OCI-M1 (cell line): ENCODE results near the gene CAMKK2.
"Not testable (repeated sequence)": the region's sequence is repeated elsewhere in the genome, so short reads cannot be mapped to it uniquely, and the experiment has no call there.

Experiments used
- DNase-seq: peaks from one replicate; lab custom pipeline; 2025; lab: John Stamatoyannopoulos, UW

The CAMKK2 gene

DNA sequence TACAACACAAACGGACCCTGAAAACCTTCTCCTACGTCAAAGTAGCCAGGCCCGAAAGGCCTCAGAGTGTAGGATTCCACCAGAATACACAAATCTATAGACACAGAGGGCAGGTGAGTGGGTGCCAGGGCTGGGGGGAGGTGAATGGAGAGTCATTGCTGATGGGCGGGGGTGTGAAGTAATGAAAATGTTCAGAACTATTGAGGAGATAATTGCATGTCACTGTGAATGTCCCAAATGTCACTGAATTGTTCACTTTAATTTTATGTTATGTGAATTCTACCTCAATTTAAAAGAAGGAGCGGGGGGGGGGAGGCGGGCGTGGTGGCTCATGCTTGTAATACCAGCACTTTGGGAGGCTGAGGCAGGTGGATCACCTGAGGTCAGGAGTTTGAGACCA lies 50.6 kb downstream of the CAMKK2 start:
- no peak for DNase-seq

DNA sequence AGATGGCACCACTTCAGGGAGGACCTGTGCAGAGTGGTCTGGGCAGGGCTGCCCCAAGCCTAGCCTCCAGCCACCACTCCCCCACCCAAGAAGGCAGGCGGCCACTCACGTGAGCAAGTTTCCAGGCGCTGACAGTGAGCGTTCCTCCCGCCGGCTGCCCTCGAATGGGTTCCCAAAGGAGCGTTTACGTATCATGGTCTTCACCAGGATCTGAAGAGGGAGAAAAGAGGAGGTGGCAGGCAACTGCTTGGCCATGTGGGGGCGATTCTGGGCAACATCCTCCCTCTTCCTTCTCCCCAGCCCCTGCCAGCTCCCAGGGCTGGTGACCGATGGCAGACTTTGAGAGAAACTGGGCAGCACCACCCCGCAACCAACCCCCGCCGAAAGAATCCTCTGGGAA lies 51.5 kb downstream of the CAMKK2 start:
- no peak for DNase-seq

DNA sequence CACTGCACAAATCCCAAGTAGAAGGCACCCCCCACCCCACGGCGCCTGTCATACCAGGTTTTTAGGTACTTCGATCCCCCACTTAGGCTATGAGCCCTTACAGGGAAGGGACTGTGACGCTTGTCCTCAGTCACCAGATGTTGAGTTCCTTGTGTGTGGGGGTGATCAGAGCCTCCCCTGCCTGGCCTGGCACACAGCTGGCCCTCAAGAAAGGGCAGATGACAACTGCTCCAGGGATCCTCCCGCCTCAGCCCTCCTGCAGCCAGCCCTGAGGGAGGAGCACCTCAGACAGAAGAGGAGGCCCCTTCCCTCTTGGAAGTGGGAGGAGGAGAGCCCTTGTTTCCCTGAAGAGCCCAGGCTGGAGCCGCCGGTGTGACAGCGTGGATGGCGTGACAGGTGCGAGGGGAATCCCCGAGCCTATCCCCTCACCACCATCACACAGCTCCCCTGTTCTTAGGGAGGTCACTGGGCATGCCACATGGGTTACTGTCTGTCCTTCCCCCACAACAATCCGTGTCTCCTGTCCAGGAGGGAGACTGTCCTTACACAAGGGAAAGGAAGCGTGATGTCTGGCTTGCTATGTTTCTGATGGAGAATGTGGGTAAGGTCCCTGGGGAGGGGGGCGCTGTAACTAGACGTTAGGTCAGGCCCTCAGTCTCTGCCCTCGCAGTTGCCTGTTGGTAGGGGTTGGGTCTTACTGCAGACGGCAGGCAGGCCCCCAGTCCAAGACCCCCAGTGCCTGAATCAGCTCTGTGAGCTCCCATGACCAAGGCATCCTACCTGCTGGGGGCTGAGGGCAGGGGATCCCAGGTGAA lies 55.1 kb downstream of the CAMKK2 start:
- no peak for DNase-seq

DNA sequence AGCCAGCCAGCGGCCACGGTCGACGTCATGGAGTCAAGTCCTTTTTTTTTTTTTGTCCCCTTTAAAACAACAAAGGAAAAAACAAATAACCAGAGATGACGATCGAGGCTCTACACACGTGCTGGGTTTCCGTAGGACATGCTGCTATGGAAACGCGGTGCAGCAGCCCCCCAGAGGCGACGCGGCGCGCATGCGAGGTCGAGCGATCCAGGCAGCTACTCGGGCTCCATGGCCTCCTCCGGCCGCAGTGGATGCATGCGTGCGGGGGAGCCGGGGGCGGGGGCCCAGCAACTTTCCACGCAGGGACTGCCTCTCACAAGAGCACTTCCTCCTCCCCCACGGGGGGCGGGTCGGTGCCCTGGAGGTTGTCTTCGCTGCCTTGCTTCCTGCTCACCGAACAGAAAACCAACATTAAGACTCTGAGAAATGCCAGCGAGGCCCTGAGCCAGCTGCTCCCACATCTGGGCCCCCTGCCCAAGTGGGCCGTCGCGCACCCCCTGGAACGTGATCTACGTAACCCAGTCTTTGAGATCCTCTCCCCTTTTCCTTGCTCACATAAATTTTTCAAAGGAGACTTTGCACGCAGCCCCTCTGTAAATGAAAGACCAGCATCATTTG lies 55.9 kb downstream of the CAMKK2 start:
- DNase-seq = no peak

DNA sequence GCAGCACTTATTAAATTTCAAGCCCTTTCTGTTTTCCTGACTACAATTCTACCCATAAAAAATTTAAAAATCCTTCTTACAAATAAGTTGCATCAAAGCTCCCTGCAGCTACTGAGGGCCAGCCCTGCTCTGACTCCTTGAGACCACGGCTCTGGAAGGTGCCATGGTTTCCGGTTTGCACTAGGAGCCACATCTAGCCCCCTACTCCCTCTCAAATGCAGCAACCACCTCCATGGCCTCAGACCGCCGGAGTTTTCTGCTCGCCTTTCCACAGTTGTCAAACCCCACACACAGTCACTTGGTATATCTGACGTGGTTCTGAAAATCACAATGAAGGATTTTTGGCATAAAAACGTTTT lies 56.5 kb downstream of the CAMKK2 start:
- no peak for DNase-seq

DNA sequence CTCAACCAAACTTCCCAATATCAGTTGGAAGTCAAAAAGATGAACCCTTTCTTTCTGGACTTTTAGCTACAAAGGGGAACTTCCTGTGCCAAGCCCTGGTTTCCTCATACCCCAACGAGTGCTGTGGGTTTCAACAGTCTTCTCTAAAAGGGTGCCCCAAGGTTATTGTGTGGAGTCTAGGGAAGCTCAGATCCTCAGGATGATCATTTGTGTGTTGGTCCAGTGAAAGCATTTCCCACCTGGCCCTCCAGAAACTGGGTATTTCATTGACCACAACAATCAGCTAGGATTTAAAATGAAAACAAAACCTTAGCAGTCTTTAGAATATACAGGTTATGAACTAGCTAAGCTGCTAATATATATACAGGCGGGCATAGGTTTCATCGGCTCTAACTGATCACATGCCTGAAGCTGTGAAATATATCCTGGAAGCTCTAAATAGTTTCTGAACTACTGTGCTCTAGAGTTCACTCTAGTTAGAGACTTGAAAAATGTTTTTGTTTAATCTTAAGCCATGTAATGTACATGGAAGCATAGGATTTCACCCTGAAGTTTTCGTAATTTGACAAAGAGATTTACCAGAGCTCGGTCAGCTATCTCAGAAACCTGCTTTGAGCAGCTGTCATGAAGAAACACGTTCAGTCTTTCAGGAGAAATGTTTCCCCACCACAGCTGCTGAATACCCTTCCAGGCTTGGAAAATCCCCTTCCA lies 57.0 kb downstream of the CAMKK2 start:
- DNase-seq = no peak

DNA sequence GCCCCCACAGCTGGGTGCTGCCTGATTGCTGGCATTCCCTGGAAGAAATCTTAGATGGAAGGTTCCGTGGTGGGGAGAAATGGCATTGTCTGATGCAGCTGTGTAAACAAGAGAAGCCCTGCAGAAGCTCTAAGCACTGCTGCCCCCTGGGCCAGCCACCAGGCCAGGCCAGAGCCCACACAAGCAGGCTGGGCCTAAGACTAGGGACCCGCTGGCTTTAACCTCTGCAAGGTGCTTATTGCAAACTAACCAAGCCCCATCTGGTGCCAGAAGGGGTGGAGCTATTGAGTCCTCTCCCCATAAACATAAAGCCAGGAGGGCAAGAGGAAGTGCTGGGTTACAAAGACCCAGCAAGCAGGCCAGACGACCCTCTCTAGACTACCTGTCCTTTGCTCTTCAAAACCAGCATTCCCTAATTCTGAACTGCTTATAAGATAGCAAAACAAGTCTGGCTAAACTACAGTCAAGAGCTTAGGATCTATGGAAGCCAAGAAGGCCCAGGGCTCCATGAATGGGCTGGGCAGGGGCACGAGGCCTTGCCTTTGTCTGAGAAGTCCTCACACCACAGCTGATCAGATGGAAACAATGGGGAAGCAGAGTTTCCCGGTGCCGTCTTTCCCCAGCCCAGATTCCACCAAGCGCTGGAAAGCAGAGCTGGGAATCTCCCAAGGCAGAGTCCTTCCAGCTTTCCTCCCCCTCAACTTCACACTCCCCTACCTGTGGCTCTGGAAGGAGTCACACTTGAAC lies 57.7 kb downstream of the CAMKK2 start:
- DNase-seq = no peak

DNA sequence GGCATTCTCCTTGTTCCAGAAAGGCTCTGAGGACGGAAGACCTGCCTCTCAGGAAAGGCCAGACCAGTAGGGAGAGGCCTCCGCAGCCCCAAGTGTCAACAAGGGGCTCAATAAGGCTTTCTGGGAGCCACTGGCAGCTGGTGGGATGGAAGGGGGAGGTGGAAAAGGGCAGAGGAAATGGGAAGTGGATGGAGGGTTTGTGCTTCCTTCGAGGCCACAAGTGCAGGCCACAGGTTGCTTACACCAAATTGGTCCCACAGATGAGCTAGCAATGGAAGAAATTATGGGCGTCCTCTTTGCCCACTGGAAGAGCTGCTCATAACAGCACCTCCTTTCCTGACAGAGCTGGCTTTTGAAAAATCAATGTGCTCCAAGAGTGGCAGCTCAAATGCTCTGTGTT lies 58.4 kb downstream of the CAMKK2 start:
- no peak for DNase-seq

DNA sequence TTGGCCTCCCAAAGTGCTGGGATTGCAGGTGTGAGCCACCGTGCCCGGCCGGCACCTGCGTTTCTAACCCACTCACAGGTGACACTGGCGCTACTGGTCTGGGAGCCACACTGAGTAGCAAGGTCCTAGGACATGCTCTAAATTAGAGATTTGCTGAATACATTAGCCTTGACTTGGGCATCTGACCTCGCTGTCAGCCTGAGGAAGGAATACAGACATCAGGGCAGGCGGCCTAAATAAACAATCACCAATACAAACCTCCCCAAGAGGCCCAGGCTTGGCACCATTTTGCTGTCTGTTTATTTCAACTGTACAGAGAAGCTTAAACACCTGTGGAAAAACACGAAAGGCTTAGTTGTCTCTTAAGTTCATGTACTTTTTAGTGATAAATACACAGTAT lies 59.1 kb downstream of the CAMKK2 start:
- DNase-seq = no peak

DNA sequence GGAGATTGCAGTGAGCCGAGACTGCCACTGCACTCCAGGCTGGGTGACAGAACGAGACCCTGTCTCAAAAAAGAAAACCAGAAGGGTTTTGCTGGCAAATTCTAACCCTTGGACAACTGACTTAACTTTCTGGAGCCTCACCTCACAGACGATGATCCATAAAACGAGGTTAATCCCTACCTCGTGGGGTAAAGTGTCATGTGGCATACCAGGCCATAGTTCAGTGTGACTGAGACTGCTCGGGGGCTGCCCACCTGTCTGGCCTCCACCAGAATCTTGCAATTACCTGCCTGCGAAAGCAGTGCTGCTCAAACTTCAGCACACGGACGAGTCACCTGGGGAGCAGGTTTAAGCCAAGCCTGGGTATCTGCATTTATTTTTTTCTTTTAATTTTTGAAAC lies 59.7 kb downstream of the CAMKK2 start:
- DNase-seq = no peak

DNA sequence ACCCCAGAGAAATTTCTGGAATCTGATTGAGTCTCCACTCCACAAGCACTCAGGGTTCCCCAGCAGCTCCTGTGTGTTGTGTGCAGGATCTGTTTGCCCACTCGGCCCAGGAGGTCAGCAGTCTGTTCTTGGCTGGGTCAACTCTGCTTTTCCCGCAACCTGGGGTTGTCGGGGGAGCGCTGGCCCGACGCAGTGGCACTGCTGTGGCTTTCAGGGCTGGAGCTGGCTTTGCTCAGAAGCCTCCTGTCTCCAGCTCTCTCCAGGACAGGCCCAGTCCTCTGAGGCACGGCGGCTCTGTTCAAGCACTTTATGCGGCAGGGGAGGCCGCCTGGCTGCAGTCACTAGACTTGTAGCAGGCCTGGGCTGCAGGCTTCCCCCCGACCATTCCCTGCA lies 62.9 kb downstream of the CAMKK2 start:
- DNase-seq = no peak

DNA sequence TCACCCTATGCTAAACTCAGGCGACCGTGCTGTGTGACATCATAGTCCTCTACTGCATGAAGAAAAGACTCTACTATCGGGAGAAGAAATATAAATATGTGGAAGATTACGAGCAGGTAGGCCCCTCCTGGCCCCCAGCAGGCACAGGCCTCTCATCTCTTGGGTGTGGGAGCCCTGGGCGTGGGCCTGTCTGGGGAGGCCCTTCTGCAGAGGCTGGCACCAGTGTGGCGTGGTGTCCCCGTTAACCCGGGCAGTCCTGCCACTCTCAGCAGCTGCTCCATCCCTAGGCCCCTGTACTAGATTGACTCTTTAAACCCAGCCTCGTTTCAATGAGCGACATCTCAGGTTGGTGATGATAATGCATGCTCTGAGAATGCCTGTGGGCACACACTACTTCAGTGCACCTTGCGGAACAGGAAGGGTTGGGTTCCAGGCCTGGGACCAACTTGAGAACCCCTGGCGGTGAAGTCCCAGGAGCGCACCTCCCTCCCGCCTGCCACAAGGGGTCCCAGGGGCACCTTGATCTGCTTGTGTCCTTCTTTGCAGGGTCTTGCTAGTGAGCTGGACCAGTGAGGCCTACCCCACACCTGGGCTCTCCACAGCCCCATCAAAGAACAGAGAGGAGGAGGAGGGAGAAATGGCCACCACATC lies 63.4 kb downstream of the CAMKK2 start:
- no peak for DNase-seq

DNA sequence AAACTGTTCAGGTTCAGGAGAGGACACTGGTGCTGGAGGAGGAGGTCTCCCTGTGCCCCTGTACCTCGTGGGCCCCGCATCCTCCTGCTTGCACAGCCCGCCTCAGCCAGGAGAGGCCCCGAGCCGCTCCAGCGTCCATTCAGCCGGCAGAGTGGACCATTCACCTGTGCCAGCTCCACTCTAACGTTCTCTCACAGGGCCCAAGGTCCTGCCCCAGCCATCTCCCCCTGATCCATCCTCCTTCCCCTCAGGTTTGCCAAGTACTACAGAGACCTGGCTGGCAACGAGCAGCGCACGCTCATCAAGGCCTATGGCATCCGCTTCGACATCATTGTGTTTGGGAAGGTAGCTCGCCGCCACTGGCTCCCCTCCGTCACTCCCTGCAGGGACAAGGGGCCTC lies 64.3 kb downstream of the CAMKK2 start:
- no peak for DNase-seq

DNA sequence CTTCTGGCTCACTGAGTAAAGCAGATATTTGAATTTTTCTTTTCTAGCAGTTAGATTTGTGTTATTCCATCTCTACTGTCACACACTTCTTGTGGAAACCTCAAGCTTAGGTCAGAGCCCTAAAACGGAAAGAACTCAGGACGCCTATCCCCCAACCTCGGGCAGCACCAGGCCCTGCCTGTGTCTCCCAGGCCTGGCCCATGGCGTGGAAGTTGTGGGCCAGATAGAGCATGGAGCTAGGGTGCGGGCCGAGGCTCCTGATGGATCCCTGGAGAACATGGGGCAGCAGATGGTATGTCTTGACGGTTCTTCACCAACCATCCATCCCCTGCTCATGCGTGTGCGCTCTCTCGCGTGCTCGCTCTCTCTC lies 66.0 kb downstream of the CAMKK2 start:
- DNase-seq = no peak

DNA sequence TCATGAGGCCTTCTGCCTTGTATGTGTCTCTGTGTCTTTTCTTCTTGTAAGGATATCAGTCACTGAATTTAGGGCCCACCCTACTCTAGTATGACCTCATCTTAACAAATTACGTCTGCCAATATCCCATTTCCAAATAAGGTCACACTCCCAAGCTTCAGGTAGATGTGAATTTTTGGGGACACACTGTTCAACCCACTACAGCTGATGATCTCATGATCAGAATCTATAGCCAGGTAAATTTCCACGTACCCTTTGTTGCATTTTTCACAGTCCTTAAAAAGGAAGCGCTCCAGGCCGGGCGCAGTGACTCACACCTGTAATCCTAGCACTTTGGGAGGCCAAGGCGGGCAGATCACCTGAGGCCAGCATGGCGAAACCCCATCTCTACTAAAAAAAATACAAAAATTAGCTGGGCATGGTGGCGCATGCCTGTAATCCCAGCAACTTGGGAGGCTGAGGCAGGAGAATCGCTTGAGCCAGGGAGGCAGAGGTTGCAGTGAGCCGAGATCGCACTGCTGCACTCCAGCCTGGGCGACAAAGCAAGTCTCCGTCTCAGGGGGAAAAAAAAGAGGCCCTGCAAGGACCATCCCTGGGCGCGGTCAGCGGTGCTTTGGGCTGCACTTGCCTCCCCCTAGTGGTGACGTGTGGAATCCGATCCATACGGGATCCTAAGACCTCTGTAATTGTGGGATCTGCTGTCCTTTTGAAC lies 66.5 kb downstream of the CAMKK2 start:
- DNase-seq = peak; percentile 87

DNA sequence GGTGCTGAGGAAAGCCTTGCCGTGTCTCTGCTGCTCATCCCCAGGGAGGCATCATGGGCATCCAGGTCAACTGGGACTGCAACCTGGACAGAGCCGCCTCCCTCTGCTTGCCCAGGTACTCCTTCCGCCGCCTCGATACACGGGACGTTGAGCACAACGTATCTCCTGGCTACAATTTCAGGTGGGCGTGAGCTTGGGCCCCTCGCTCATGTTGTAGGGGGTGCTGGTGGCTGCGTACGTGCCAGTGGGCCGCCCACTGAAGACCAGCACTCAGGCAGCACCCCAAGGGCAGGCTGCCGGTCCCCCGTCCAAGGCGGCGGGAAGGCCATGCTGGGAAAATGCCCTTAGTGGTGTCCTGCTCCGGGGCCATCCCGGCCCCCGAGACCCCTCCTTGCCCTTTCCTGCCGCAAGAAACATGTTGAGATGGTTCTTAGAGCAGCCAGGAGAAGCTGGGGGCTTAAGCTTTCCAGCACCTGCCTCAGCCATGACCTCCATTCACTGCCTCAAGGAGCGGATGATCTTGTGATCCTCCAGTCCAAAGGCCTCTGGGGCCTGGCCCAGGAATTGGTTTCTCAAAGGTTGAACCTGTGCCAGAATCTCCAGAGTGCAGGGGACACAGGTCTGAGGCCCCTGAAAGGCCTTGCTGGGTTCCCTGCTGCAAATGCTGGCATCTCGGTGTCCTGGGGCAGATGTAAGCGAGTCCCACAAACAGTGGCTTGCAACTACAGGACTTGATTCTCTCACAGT lies 67.4 kb downstream of the CAMKK2 start:
- DNase-seq = no peak

DNA sequence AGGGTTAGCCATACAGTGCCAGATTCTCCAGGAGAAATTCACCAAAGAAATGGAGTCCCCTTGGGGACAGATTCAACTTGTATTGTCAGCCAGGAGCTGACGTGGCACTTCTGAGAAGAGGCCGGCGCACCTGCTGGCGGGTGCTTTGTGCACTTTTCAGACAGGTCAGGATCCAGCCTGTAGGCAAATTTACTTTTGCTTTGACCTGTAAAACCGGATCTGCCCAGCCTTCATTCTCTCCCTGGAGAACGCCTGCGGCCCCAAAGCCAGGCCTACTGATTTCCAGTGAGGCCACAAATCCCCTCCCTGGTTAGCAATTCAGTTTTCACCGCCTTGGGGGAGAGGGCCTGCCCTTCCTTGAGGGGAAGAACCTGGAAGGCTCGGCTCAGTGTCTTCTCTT lies 69.2 kb downstream of the CAMKK2 start:
- DNase-seq = no peak

DNA sequence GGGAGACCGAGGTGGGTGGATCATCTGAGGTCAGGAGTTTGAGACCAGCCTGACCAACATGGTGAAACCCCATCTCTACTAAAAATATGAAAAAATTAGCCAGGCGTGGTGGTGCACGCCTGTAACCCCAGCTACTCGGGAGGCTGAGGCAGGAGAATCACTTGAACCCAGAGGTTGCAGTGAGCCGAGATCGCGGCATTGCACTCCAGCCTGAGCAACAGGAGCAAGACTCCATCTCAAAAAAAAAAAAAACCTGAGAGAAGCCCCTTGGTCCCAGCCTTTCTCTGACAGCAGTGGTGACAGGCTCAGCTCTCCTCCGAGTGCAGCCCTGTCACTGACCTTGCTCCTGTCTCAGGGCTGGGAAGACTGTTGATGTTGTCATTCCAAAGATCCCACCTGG lies 69.6 kb downstream of the CAMKK2 start:
- DNase-seq = not testable (repeated sequence)

DNA sequence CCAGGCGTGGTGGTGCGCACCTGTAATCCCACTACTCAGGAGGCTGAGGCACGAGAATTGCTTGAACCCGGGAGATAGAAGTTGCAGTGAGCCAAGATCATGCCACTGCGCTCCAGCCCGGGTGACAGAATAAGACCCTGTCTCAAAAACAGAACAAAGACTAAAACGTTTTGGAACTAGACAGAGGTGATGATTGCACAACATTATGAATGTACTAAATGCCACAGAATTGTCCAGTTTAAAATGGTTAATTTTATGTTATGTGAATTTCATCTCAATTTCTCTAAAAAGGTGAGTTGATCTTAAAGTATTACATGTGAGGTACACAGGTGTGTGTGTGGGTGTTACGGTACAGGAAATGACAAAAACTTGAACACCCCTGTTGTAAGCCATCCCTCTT lies 70.1 kb downstream of the CAMKK2 start:
- DNase-seq = no peak

DNA sequence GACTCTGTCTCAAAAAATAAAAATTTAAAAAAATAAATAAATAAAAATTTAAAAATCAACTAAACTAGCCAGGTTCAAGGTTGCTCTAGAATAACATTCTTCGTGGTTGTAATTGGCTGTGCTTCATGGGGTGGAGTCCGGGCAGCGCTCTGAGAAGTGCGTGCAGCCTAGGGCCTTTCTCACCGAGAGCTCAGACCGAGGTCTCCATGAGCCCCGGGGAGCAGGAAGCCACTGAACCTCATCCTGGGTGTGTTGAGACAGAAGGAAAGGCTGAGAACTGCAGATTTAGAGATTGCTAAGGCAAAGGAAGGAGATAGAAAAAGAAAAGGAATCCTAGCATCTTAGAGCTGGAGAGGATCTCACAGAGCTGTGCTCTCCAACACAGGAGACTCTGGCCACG lies 71.9 kb downstream of the CAMKK2 start:
- no peak for DNase-seq
